Hepatocyte (in vitro differentiated cells): ENCODE measurements around the gene ZNRF1.

Experiments
- EZH2phosphoT487 ChIP-seq: fragments of 200-600 bp; sonication (generic); IDR thresholded peaks from one replicate; pipeline ENCODE4 v1.6.1; 2018; ENCODE audit warnings: antibody characterized with exemption, mild to moderate bottlenecking, low read depth, moderate library complexity; ENCODE audit not compliant: unreplicated experiment, severe bottlenecking
- TF ChIP-seq, protein P1 (sequence below): fragments of 200-600 bp; sonication (generic); IDR thresholded peaks from 2 replicates; pipeline ENCODE4 v1.5.1; 2016; ENCODE audit warnings: antibody characterized with exemption, mild to moderate bottlenecking; ENCODE audit not compliant: poor library complexity

DNA sequence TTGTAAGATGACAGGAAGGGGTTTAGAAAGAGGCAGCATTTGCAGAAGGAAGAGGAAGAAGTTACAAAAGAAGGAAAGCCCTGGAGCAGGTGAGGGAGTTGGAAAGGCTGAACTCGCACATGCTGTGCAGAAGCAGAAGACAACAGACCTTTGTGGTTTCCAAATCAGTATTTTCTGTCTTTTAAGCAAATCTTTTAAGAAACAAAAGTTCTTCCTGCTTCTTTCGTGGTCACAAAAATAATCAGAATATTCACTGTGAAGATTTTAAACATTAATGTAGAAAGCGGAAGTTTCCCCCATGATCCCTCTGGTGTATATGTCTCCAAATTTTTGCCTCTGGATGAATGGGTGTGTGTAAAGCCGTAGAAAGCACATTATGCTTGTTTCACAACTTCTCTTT, 25.8 kb downstream of the ZNRF1 start:
- TF ChIP-seq, protein P1, sequence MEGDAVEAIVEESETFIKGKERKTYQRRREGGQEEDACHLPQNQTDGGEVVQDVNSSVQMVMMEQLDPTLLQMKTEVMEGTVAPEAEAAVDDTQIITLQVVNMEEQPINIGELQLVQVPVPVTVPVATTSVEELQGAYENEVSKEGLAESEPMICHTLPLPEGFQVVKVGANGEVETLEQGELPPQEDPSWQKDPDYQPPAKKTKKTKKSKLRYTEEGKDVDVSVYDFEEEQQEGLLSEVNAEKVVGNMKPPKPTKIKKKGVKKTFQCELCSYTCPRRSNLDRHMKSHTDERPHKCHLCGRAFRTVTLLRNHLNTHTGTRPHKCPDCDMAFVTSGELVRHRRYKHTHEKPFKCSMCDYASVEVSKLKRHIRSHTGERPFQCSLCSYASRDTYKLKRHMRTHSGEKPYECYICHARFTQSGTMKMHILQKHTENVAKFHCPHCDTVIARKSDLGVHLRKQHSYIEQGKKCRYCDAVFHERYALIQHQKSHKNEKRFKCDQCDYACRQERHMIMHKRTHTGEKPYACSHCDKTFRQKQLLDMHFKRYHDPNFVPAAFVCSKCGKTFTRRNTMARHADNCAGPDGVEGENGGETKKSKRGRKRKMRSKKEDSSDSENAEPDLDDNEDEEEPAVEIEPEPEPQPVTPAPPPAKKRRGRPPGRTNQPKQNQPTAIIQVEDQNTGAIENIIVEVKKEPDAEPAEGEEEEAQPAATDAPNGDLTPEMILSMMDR, result no peak
- no peak for TF ChIP-seq EZH2phosphoT487
